ENCODE data around the gene FBXO11. TPM values are rescaled to one million over a fixed set of nuclear protein-coding genes. Genes with fewer than 3 reads are reported as not detected.
A peak's percentile ranks its signal among the peaks of the same experiment; 100 is the strongest.
"Not testable (repeated sequence)": the region's sequence is repeated elsewhere in the genome, so short reads cannot be mapped to it uniquely, and the experiment has no call there.

The FBXO11 gene
- total RNA-seq, 1 donor from 2014 or later: 83.9 TPM

- Mint-ChIP-seq H3K4me3 (no peak overlapping the region), H3K36me3 (no peaks in the 10 kb centered on the region), H3K27me3 (no peaks in the 10 kb centered on the region), H3K4me1 (ENCODE audit: unreplicated experiment) (peaks cover 6% of the 10 kb centered on the region), H3K9me3 (no peaks in the 10 kb centered on the region), H3K27ac (no peak overlapping the region)
- TF ChIP-seq CTCF (conservative IDR thresholded peaks at IDR 0.05): no peak
- no peak for DNase-seq (ENCODE audit: extremely low spot score, unreplicated experiment)
These were observed 2.4 kb upstream of the FBXO11 start for GRCh38 chr2:47908682-47909081.

- Mint-ChIP-seq H3K4me1 (ENCODE audit: unreplicated experiment) (peaks cover 19% of the 10 kb centered on the region), H3K27ac (peak overlapping the region; percentile 99), H3K4me3 (peak overlapping the region; percentile 91), H3K9me3 (no peaks in the 10 kb centered on the region), H3K27me3 (no peaks in the 10 kb centered on the region), H3K36me3 (no peaks in the 10 kb centered on the region)
- TF ChIP-seq CTCF (conservative IDR thresholded peaks at IDR 0.05): no peak
- DNase-seq (ENCODE audit: extremely low spot score, unreplicated experiment): no peak
These were observed 912 bp upstream of the FBXO11 start for GRCh38 chr2:47907039-47907781.

- H3K4me1 Mint-ChIP-seq (ENCODE audit: unreplicated experiment): peaks cover 25% of the 10 kb centered on the region
- H3K27me3 Mint-ChIP-seq: no peaks in the 10 kb centered on the region
- peak overlapping the region; percentile 91 for H3K4me3 Mint-ChIP-seq
- DNase-seq (ENCODE audit: extremely low spot score, unreplicated experiment): peak; percentile 79
- H3K9me3 Mint-ChIP-seq: no peaks in the 10 kb centered on the region
- H3K36me3 Mint-ChIP-seq: no peaks in the 10 kb centered on the region
- TF ChIP-seq CTCF (conservative IDR thresholded peaks at IDR 0.05): no peak
- peak overlapping the region; percentile 99 for H3K27ac Mint-ChIP-seq
These were observed 727 bp downstream of the FBXO11 start for GRCh38 chr2:47905386-47906156.

- Mint-ChIP-seq H3K27ac (peak overlapping the region; percentile 97), H3K36me3 (no peaks in the 10 kb centered on the region), H3K27me3 (no peaks in the 10 kb centered on the region), H3K4me1 (ENCODE audit: unreplicated experiment) (peaks cover 36% of the 10 kb centered on the region), H3K9me3 (no peaks in the 10 kb centered on the region), H3K4me3 (peak overlapping the region; percentile 98)
- no peak for TF ChIP-seq CTCF (conservative IDR thresholded peaks at IDR 0.05)
- no peak for DNase-seq (ENCODE audit: extremely low spot score, unreplicated experiment)
These were observed 2.4 kb downstream of the FBXO11 start for GRCh38 chr2:47903781-47904490.

GRCh38 chr2:47901892-47902291 is 4.4 kb downstream of the FBXO11 start:
- H3K27ac Mint-ChIP-seq: not testable (repeated sequence)

More at GRCh38 chr2:47901892-47902291, 4.4 kb downstream of the FBXO11 start:
- H3K36me3 Mint-ChIP-seq; H3K4me3 Mint-ChIP-seq; DNase-seq (ENCODE audit: extremely low spot score, unreplicated experiment); H3K27me3 Mint-ChIP-seq; H3K9me3 Mint-ChIP-seq: not testable (repeated sequence)
- peaks cover 43% of the 10 kb centered on the region for H3K4me1 Mint-ChIP-seq (ENCODE audit: unreplicated experiment)

Measured in type B pancreatic cell (in vitro differentiated cells).